DND-41 (cell line): ENCODE data around the gene GFRAL.

Experiments used
- CTCF ChIP-seq: IDR thresholded peaks from 2 replicates; pipeline ENCODE4 v1.5.1; 2012; ENCODE audit warnings: borderline replicate concordance, low read length, moderate library complexity, mild to moderate bottlenecking; ENCODE audit not compliant: poor library complexity, severe bottlenecking; ENCODE audit errors: extremely low read depth
- EZH2 ChIP-seq: IDR thresholded peaks from 3 replicates; pipeline ENCODE4 v1.6.1; 2012; ENCODE audit warnings: borderline replicate concordance, low read depth, mild to moderate bottlenecking, moderate library complexity, low read length, inconsistent platforms; ENCODE audit not compliant: severe bottlenecking

DNA sequence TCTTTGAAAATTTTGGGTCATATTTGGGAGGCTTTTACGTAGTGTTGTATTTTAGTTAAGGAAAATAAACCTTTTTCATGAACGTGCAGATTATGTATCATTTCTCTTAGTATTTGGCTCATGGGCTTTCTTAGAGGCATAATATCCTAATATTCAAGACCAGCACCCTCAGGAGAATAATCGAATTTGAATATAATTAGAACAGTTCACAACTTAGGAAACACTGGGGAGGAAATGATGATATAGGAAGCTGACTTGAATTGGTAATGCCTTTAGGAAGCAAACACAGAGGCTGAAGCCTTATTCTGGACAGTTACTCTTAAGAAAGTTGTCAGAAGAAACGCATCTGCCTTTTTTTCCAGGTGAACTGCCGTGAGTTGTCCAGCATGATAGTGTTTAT lies at the start of gene GFRAL:
- no peak for TF ChIP-seq CTCF
- no peak for TF ChIP-seq EZH2
